ENCODE data around the gene CEMIP.

The CEMIP gene

GRCh38 chr15:80789296-80789695 is 10.1 kb downstream of the CEMIP start:
- no peak for DNase-seq

DNA sequence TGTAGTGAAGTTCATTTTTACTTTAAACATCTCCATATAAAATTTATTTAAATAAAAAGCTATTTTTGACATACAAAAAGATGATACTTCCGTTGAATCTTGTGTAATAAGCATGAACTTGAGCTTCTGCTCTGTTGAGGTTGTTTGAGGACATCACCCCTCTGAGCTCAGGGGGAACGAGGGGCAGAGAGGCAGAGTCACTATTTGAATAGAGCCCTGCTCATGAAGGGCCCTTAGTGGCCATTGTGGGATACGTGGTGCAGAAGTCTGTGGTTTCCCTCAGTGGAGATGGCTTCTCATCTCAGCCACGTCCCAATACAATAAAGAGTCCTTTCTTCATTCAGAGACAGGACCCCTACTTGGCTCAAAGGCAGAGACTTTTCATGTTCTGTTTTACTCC is 10.6 kb downstream of the CEMIP start:
- DNase-seq, result no peak

DNA sequence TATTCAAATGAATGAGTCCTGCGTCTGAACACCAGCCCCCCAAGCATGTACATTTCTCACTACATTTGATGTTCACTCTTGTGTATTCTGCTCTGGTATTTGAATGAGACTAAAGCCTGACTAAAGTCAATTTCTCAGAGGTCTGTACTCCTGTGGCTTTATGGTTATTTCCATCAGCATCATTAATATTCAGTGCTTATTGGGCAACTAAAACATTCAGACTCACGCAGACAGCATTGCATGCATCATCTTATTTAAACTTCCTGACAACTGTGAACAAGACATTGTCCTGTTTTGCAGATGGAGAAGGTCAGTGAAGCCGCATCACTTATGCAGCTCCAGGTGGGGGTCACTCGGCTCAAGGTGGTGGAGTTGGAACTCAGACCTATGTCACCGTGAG is 11.1 kb downstream of the CEMIP start:
- no peak for DNase-seq

DNA sequence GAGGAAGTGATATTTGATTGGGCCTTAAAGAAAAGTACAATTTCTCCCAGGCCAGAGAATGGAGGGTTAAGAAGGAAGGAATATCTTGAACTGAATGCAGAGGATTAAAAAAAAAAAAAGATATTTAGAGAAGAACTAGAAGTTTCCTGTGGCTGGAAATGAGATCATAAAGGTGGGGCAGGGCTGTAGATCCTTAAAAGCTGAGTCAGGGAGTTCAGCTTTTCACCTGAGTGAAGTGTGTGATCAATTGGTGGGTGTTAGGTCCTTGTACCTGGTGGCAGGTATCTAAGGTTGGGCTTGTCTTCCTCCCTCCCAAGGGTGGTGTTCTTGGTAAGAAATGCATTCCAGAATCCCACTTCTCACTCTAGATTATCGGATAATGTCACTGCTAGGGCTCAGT is 11.8 kb downstream of the CEMIP start:
- DNase-seq, result no peak

- no peak for DNase-seq
These were observed 17.2 kb downstream of the CEMIP start for GRCh38 chr15:80796407-80796806.

- DNase-seq, result no peak
These were observed 19.7 kb downstream of the CEMIP start for GRCh38 chr15:80798911-80799310.

- no peak for DNase-seq
These were observed 20.9 kb downstream of the CEMIP start for GRCh38 chr15:80800067-80800466.

GRCh38 chr15:80801891-80802680 is 22.9 kb downstream of the CEMIP start:
- no peak for DNase-seq

GRCh38 chr15:80803580-80804525 is 24.7 kb downstream of the CEMIP start:
- no peak for DNase-seq

DNA sequence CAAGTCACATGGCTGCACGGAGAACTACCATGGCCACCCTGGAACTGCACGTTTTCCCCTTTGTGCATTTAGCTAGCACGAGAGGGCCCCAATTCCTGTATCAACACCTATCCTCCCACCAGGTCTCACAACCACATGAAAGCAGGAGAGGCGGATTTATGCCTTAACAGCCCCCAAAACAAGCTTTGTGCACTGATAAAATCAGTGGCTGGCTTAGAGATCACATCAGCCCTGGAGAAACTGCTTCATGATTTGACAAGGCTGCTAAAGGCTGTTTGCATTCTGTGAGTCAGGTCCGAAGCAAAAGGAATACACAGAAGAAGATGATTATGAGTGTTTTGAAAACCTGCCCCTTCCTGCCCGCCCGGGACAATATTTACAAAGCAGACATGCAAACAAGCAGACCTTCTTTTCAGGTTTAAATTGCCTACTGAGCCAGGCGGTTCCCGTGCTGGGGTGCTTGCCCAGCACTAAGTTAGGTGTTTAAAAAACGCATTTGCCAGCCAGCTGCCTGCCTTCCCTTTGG is 25.9 kb downstream of the CEMIP start:
- DNase-seq, result no peak

- no peak for DNase-seq
These were observed 32.7 kb downstream of the CEMIP start for GRCh38 chr15:80811781-80812315.

GRCh38 chr15:80815106-80815505 is 35.9 kb downstream of the CEMIP start:
- DNase-seq, result no peak

GRCh38 chr15:80816049-80816653 is 37.0 kb downstream of the CEMIP start:
- DNase-seq, result no peak

DNA sequence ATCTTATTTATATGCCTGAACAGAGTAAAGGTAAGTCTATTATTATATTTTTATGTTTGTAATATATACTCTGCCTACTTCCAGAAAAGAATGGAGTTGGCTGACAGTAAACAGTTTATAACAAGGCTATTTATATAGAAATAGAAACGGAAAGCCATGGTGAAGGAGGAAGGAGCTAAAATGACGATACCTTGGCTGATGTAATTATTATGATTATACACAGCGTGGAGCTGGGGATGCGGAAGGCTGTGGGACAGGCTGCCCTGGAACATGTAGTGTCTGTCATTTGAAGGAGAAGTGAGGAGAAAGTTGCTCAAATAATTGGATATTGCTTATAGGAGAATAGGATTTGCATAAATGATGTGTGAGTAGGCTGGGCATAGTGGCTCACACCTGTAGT is 37.8 kb downstream of the CEMIP start:
- DNase-seq, result no peak

- no peak for DNase-seq
These were observed 38.7 kb downstream of the CEMIP start for GRCh38 chr15:80817901-80818300.

- peak; percentile 80 for DNase-seq
These were observed 39.8 kb downstream of the CEMIP start for GRCh38 chr15:80819001-80819400.

GRCh38 chr15:80820092-80820491 is 40.9 kb downstream of the CEMIP start:
- DNase-seq, result no peak

GRCh38 chr15:80822256-80822655 is 43.1 kb downstream of the CEMIP start:
- DNase-seq, result no peak

- no peak for DNase-seq
These were observed 43.5 kb downstream of the CEMIP start for GRCh38 chr15:80822676-80823075.

GRCh38 chr15:80823120-80823519 is 44.0 kb downstream of the CEMIP start:
- DNase-seq, result no peak

GRCh38 chr15:80823995-80824394 is 44.8 kb downstream of the CEMIP start:
- DNase-seq, result no peak

DNA sequence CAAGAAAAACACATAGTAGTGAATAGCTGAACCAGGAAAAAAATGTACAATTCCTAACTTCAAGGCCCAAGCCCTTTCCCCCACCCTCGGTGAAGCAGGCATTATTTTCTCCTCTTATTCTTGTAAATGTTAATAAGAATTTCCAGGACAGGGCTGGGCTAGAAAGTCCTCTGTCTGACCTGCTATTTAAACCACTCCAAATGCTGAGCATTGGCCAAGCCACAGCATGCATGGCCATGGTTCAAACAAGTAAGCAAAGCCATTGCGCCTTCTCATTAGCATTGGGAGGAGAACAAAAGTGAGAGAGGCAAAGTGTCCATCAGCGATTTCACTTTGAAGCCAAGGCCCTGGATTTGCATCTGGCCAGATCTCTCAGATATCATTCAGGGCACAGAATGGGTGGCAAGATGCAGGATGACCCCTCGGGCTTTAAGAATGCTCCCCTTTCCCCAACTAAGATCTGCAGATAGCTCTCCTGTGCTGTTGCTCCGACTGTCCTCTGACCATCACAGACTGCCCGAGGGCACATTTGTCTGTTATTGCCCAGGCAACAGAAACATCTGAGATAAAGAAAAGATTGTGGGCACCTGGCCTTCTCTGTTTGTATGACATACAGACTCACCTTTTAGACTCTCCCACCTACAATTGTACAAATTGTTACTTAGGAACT is 46.3 kb downstream of the CEMIP start:
- DNase-seq, result no peak
